ENCODE results near the gene CNKSR3.

Gene CNKSR3

DNA sequence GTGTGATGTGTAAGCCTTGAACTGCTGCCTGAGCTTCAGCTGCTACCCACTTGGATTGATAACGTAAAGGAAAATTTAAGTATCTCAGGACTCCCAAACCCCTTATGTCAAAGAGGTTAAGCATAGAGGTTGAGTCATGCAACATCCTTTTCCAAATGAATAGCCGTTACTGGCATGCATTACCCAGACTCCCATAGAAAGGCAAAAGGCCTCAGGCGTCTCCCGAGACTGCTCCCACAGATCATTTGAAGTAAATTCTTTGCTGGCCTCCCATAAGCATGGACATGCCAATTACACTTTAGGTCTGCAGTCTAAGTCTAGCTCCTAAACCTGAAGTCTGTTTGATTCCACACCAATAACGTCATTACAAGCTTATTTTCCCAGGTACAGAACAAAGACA is 168.6 kb downstream of the CNKSR3 start:
- TF ChIP-seq, protein P1, sequence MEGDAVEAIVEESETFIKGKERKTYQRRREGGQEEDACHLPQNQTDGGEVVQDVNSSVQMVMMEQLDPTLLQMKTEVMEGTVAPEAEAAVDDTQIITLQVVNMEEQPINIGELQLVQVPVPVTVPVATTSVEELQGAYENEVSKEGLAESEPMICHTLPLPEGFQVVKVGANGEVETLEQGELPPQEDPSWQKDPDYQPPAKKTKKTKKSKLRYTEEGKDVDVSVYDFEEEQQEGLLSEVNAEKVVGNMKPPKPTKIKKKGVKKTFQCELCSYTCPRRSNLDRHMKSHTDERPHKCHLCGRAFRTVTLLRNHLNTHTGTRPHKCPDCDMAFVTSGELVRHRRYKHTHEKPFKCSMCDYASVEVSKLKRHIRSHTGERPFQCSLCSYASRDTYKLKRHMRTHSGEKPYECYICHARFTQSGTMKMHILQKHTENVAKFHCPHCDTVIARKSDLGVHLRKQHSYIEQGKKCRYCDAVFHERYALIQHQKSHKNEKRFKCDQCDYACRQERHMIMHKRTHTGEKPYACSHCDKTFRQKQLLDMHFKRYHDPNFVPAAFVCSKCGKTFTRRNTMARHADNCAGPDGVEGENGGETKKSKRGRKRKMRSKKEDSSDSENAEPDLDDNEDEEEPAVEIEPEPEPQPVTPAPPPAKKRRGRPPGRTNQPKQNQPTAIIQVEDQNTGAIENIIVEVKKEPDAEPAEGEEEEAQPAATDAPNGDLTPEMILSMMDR (IDR thresholded peaks at IDR 0.05; ENCODE audit: low read length, missing control alignments): no peak
- no peak for DNase-seq (ENCODE audit: low read depth)
- H3K4me3 ChIP-seq (replicated peaks; ENCODE audit: low read depth, low read length): no peak overlapping the region

DNA sequence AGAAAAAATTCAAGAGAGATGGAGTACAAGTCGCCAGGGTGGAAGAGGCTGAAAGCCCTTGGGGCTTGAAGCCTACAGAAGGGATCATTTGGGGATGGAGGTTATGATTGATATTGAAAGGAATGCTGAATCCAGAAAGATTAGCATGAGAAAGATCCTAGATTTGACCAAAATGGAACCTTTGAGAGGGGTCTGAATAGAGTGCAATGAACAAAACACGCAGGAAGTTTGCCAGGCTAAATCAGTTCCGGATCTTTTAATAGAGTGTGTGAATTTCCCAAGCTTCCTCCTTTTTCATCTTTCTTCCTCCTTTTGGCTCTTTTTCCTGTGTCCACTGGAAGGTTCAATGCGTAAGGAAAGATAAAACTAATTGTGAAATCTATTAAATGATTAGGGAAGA is 169.1 kb downstream of the CNKSR3 start:
- TF ChIP-seq, protein P1 (IDR thresholded peaks at IDR 0.05; ENCODE audit: low read length, missing control alignments): no peak
- no peak overlapping the region for H3K4me3 ChIP-seq (replicated peaks; ENCODE audit: low read depth, low read length)
- DNase-seq (ENCODE audit: low read depth): no peak
